Progenitor cell of endocrine pancreas (in vitro differentiated cells): ENCODE results near the gene RGS21. TPM values are rescaled to one million over a fixed set of nuclear protein-coding genes. Genes with fewer than 3 reads are reported as not detected.

Experiments used
- DNase-seq: peaks from one replicate; pipeline ENCODE4 v3.0.0; 2021; ENCODE audit warnings: low spot score; ENCODE audit not compliant: unreplicated experiment
- H3K27ac Mint-ChIP-seq: 2 replicates; pipeline ENCODE4 v1.8.0; 2021; ENCODE audit warnings: mild to moderate bottlenecking, moderate library complexity, mixed read lengths
- H3K27me3 Mint-ChIP-seq: 2 replicates; pipeline ENCODE4 v1.8.0; 2021; ENCODE audit warnings: mixed read lengths
- H3K36me3 Mint-ChIP-seq: 2 replicates; pipeline ENCODE4 v1.8.0; 2022; ENCODE audit warnings: mixed read lengths; ENCODE audit not compliant: insufficient read depth
- H3K4me1 Mint-ChIP-seq: 2 replicates; pipeline ENCODE4 v1.8.0; 2021; ENCODE audit warnings: low read depth, mixed read lengths
- H3K4me3 Mint-ChIP-seq: 2 replicates; pipeline ENCODE4 v1.8.0; 2021; ENCODE audit warnings: low read depth, mild to moderate bottlenecking, moderate library complexity, mixed read lengths
- H3K9me3 Mint-ChIP-seq: 2 replicates; pipeline ENCODE4 v1.8.0; 2021; ENCODE audit warnings: low read depth, mixed read lengths
- long read RNA-seq: library from polyadenylated mRNA; unstranded; transcript quantifications from one replicate; pipeline ENCODE4 v2.0.0, GENCODE V29; 2020
- total RNA-seq: library from RNA; stranded (reverse); gene quantifications from 2 replicates; pipeline ENCODE4 v1.2.1, GENCODE V29; 2021
- TF ChIP-seq, protein P1 (sequence below): fragments of 200-600 bp; sonication (generic); IDR thresholded peaks from one replicate; pipeline ENCODE4 v1.5.0; 2021; ENCODE audit warnings: antibody characterized with exemption, mild to moderate bottlenecking; ENCODE audit not compliant: unreplicated experiment

The RGS21 gene, protein sequence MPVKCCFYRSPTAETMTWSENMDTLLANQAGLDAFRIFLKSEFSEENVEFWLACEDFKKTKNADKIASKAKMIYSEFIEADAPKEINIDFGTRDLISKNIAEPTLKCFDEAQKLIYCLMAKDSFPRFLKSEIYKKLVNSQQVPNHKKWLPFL
- not detected in 2 replicates for total RNA-seq
- long read RNA-seq = 0 reads

DNA sequence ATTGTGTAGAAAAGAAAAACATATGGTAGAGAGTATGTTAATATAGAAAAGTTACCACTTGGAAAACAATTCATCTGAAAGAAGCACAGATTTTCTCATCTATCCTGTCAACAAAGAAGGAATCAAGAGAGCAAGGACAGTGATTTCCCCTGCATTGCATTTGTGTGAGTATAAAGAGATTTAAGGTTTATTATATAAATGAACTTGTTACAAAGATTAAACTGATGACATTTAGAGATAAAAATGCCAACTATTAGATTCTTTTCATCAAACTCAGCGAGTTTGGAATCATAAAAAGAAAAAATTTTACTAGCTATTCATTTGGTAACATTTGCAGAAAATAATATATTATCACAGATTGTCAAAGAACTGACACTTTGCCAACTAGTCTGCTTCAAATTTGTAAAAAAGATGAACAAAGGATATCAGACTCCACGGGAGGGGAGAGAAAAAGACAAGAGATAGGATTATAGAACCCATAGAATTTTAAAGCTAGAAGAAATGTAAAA, at the start of gene RGS21:
TSS of gene RGS21 (plus strand) at position 51 of the 509 bp plus-strand sequence. CDS start 26,045 bp downstream, outside the sequence.
- Mint-ChIP-seq H3K27ac (no peak within 1 kb of the TSS), H3K27me3 (no peaks in the 10 kb centered on the region), H3K36me3 (no peaks in the 10 kb centered on the region), H3K9me3 (no peaks in the 10 kb centered on the region), H3K4me3 (no peak within 1 kb of the TSS), H3K4me1 (peaks cover 4% of the 10 kb centered on the region)
- TF ChIP-seq, protein P1, sequence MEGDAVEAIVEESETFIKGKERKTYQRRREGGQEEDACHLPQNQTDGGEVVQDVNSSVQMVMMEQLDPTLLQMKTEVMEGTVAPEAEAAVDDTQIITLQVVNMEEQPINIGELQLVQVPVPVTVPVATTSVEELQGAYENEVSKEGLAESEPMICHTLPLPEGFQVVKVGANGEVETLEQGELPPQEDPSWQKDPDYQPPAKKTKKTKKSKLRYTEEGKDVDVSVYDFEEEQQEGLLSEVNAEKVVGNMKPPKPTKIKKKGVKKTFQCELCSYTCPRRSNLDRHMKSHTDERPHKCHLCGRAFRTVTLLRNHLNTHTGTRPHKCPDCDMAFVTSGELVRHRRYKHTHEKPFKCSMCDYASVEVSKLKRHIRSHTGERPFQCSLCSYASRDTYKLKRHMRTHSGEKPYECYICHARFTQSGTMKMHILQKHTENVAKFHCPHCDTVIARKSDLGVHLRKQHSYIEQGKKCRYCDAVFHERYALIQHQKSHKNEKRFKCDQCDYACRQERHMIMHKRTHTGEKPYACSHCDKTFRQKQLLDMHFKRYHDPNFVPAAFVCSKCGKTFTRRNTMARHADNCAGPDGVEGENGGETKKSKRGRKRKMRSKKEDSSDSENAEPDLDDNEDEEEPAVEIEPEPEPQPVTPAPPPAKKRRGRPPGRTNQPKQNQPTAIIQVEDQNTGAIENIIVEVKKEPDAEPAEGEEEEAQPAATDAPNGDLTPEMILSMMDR = no peak
- DNase-seq = no peak

DNA sequence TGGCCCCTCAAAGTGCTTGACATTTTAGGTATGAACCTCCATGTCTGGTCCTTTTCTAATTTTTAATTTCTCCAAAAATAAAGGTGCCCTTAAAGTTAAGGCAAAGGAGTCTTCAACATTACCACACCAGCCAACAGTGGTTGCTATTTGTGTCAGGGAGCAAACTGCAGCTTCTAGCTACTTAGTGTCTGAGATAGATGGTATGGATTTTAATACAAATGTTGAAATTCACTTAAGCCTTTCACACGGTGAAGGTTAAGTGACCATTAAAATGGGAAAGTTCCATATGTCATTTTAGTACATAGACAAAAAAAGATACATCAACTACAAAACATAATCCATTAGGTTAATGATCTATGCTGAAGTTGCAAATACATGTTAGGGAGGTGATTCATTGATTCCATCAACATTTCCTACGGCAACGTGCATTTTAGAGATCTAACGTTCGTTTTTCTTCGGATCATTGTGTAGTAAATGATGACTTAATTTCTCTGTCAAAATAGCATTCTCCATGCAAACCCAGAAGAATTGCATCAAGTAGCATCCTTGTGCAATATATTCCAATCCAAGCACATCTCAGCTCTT, 48.2 kb upstream of the RGS21 start:
- H3K4me3 Mint-ChIP-seq = no peak overlapping the region
- no peak overlapping the region for H3K27ac Mint-ChIP-seq
- no peaks in the 10 kb centered on the region for H3K4me1 Mint-ChIP-seq
- H3K36me3 Mint-ChIP-seq = no peaks in the 10 kb centered on the region
- TF ChIP-seq, protein P1 = no peak
- no peaks in the 10 kb centered on the region for H3K27me3 Mint-ChIP-seq
- no peak for DNase-seq
- H3K9me3 Mint-ChIP-seq = no peaks in the 10 kb centered on the region

DNA sequence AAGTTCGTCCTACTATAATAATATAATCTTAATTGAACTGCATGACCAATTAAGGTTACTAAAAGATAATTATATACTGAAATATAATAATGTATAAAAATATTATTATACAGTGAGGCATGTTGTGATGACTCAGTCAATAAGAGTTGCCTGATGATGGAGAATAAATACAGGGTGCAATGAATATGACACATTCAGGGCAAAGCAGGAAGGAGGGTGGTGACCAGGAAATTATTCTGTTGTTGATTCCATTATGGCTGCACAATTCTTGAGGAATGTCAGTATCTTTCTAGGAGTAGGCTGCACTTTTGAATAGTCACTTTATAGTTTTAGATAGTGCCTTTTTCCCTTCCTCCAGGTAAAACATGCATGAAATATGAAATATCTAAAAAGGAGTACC, 46.4 kb upstream of the RGS21 start:
- DNase-seq = no peak
- Mint-ChIP-seq H3K36me3 (no peaks in the 10 kb centered on the region), H3K9me3 (no peaks in the 10 kb centered on the region), H3K4me1 (no peaks in the 10 kb centered on the region), H3K27ac (no peak overlapping the region), H3K4me3 (no peak overlapping the region), H3K27me3 (no peaks in the 10 kb centered on the region)
- TF ChIP-seq, protein P1 = no peak

DNA sequence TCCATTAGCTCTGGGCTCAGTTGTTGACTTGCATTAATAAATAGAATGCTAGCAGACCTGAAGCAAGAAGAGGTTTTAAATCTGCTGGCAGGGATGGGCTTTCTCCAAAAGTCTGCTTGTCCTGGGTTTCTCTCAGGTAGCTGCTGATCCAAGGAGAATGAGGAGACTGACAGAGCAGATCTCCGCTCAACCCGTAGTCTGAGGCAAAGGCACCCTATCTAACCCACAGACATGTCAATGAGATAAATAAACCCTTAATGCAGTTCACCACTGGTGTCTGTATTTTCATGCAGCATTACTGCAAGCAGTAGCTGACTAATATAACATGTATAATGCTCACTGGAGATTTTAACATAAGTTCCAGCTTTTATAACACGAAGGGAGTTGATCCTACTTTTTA, 44.1 kb upstream of the RGS21 start:
- H3K4me1 Mint-ChIP-seq = no peaks in the 10 kb centered on the region
- no peaks in the 10 kb centered on the region for H3K27me3 Mint-ChIP-seq
- H3K4me3 Mint-ChIP-seq = no peak overlapping the region
- no peaks in the 10 kb centered on the region for H3K9me3 Mint-ChIP-seq
- no peak for DNase-seq
- H3K36me3 Mint-ChIP-seq = no peaks in the 10 kb centered on the region
- TF ChIP-seq, protein P1 = no peak
- no peak overlapping the region for H3K27ac Mint-ChIP-seq

DNA sequence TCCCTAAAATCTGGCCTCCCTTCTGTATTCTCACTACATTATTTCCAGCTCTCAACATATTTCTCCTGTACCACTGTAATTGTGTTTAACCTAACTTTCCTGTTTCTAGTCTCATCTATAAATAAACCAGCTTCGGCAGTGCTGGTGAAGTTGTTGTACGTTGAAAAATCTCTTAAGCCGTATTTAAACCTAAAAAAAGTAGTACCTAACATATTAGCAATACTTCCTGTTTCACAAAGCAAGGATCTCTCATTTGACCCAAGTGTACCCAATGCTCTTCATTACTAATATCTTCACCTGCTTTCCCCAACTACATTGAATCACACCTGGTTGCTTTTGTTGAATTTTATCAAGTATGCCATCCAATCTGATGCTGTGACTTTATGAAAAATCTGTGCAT, 42.2 kb upstream of the RGS21 start:
- TF ChIP-seq, protein P1 = no peak
- no peaks in the 10 kb centered on the region for H3K27me3 Mint-ChIP-seq
- no peak for DNase-seq
- H3K9me3 Mint-ChIP-seq = no peaks in the 10 kb centered on the region
- H3K27ac Mint-ChIP-seq = no peak overlapping the region
- H3K36me3 Mint-ChIP-seq = no peaks in the 10 kb centered on the region
- H3K4me3 Mint-ChIP-seq = no peak overlapping the region
- no peaks in the 10 kb centered on the region for H3K4me1 Mint-ChIP-seq
